HL-60 (cell line): Measurements from ENCODE around the gene S1PR5.

Experiments
- DNase-seq, 2 experiments: peaks; one replicate each; pipeline ENCODE4 v3.0.0-alpha.2; 2010 to 2020; ENCODE audit warnings: low read depth in 1 of 2, low spot score in 1 of 2
- H3K27ac ChIP-seq: fragments of 250-450 bp; sonication (Bioruptor Pico); replicated peaks from 2 replicates; pipeline ENCODE4 v1.5.1; 2020; ENCODE audit warnings: mild to moderate bottlenecking, moderate library complexity
- H3K27me3 ChIP-seq: fragments of 250-450 bp; sonication (Bioruptor Pico); 2 replicates; pipeline ENCODE4 v1.5.1; 2021; ENCODE audit warnings: mild to moderate bottlenecking, moderate library complexity; ENCODE audit not compliant: insufficient read depth, poor library complexity, severe bottlenecking
- H3K4me3 ChIP-seq: replicated peaks from 2 replicates; pipeline ENCODE4 v1.5.1; 2011; ENCODE audit warnings: mild to moderate bottlenecking, control low read depth, low read length; ENCODE audit not compliant: insufficient read depth
- CTCF ChIP-seq: IDR thresholded peaks from one replicate; pipeline ENCODE4 v1.5.1; 2011; ENCODE audit warnings: low read length, control low read depth, inconsistent platforms; ENCODE audit not compliant: insufficient read depth
- GABPA ChIP-seq: IDR thresholded peaks from 2 replicates; pipeline ENCODE4 v1.6.1; 2012; ENCODE audit warnings: low read depth
- POLR2AphosphoS5 ChIP-seq: IDR thresholded peaks from 2 replicates; pipeline ENCODE4 v1.6.1; 2012; ENCODE audit warnings: low read depth
- REST ChIP-seq: IDR thresholded peaks from 2 replicates; pipeline ENCODE4 v1.6.1; 2012; ENCODE audit warnings: low read depth; ENCODE audit not compliant: insufficient replicate concordance
- SPI1 ChIP-seq: IDR thresholded peaks from 2 replicates; pipeline ENCODE4 v1.6.1; 2012; ENCODE audit warnings: low read depth, mild to moderate bottlenecking, borderline replicate concordance

Gene S1PR5

DNA sequence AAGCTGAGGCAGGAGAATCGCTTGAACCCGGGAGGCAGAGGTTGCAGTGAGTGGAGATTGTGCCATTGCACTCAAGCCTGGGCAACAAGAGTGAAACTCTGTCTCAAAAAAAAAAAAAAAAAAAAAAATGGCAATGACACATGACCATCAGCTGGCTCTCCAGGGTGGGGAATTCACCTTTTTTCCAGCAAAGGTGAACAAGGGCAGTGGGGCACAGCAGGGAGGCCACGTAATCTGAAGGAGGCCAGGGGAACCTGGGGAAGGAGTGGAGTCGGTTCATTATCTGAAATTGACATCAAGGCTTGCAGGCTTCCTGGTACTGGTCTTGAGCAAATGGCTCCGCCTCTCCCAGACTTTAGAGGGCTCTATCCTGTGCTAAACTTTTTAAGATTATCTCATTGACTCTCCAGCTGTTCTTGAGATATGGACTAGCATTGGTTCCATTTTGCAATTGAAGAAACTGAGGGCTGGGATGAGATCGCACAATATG lies 42.2 kb downstream of the S1PR5 start:
- H3K27ac ChIP-seq, result no peak overlapping the region

GRCh38 chr19:10473192-10473591 lies 44.1 kb downstream of the S1PR5 start:
- H3K27ac ChIP-seq, result no peak overlapping the region
- DNase-seq, result no peak
- no peak overlapping the region for H3K4me3 ChIP-seq
- TF ChIP-seq SPI1, result no peak
- TF ChIP-seq GABPA, result no peak
- TF ChIP-seq REST, result no peak
- TF ChIP-seq POLR2AphosphoS5, result no peak
- TF ChIP-seq CTCF, result no peak
- no peaks in the 10 kb centered on the region for H3K27me3 ChIP-seq

More for the DNA sequence above, 42.2 kb downstream of the S1PR5 start:
- H3K4me3 ChIP-seq, result no peak overlapping the region
- TF ChIP-seq REST (no peak), SPI1 (no peak), GABPA (no peak), CTCF (no peak), POLR2AphosphoS5 (no peak)
- no peak for DNase-seq
- H3K27me3 ChIP-seq, result no peaks in the 10 kb centered on the region

- Histone ChIP-seq H3K4me3 (no peak overlapping the region), H3K27ac (no peak overlapping the region), H3K27me3 (no peaks in the 10 kb centered on the region)
- DNase-seq, result peak in 1 of 2 experiments; percentile 25
- TF ChIP-seq REST (no peak), POLR2AphosphoS5 (no peak), SPI1 (no peak), CTCF (no peak), GABPA (no peak)
These were observed 45.3 kb downstream of the S1PR5 start for GRCh38 chr19:10471909-10472308.
